Transverse colon (tissue), 4 donors: Measurements from ENCODE around the gene ECHDC3. TPM values are rescaled to one million over a fixed set of nuclear protein-coding genes. Genes with fewer than 3 reads are reported as not detected.

Experiments
- DNase-seq: peaks from one replicate; pipeline ENCODE4 v3.0.0-alpha.2; 2019
- H3K27ac ChIP-seq, 4 donors: fragments of 200-600 bp; sonication (generic); 2 replicates each; pipeline ENCODE4 v1.5.1; 2016 to 2018; ENCODE audit warnings: inconsistent platforms in 4 of 4
- H3K27me3 ChIP-seq: fragments of 200-600 bp; sonication (generic); 2 replicates; pipeline ENCODE4 v1.5.1; 2017; ENCODE audit warnings: inconsistent platforms
- H3K36me3 ChIP-seq, 4 donors: fragments of 200-600 bp; sonication (generic); 2 replicates each; pipeline ENCODE4 v1.5.1; 2017 to 2019; ENCODE audit warnings: inconsistent platforms in 4 of 4
- H3K4me1 ChIP-seq, 4 donors: fragments of 200-600 bp; sonication (generic); 2 replicates each; pipeline ENCODE4 v1.5.1; 2017 to 2020; ENCODE audit warnings: inconsistent platforms in 4 of 4
- H3K4me3 ChIP-seq, 4 donors: fragments of 200-600 bp; sonication (generic); 1 replicate in 1 of 4; 2 replicates in 3 of 4; pipeline versions ENCODE4 v1.5.1 to v1.6.1; 2017 to 2019; ENCODE audit warnings: inconsistent platforms in 4 of 4
- H3K9me3 ChIP-seq, 2 donors: fragments of 200-600 bp; sonication (generic); 2 replicates each; pipeline ENCODE4 v1.5.1; 2017 to 2019; ENCODE audit warnings: inconsistent platforms in 2 of 2
- CTCF ChIP-seq, 5 experiments: fragments of 200-600 bp in 3 of 5; fragments of 450-650 bp in 2 of 5; sonication (generic) in 3 of 5; IDR thresholded peaks; 1 replicate in 2 of 5; 2 replicates in 3 of 5; pipeline ENCODE4 v1.5.1; 2016 to 2017; ENCODE audit warnings: antibody characterized with exemption in 5 of 5, inconsistent platforms in 3 of 5, mild to moderate bottlenecking in 2 of 5, moderate library complexity in 1 of 5
- EP300 ChIP-seq: sonication (generic); formaldehyde crosslinking; IDR thresholded peaks from one replicate; pipeline ENCODE4 v1.6.1; 2017; ENCODE audit warnings: antibody characterized with exemption, low read depth
- POLR2A ChIP-seq: fragments of 450-650 bp; IDR thresholded peaks from one replicate; pipeline ENCODE4 v1.6.1; 2016; ENCODE audit warnings: antibody characterized with exemption, mild to moderate bottlenecking, moderate library complexity
- POLR2AphosphoS5 ChIP-seq, 3 donors: sonication (generic); formaldehyde crosslinking; IDR thresholded peaks; one replicate each; pipeline ENCODE4 v1.6.1; 2016; ENCODE audit warnings: antibody characterized with exemption in 3 of 3
- WGBS, 2 donors: methylation state at CpG; one replicate each; pipeline ENCODE4 v1.1.5; 2018; ENCODE audit warnings: low coverage in 1 of 2; 5-methylcytosine and 5-hydroxymethylcytosine counted together
- in situ Hi-C, 4 donors: fragments of 200-750 bp; cut with MboI; loops; one replicate each; pipeline versions ENCODE4 v1.15.0 to v1.15.1; 2017; ENCODE audit warnings: low sequenced_read_pairs in 3 of 4, low pct_ligation_motif_present in 1 of 4, low pct_unique_long_range_greater_than_20kb in 1 of 4
- intact Hi-C: fragments of 100-400 bp; cut with DNase I; formaldehyde crosslinking; loops from one replicate; pipeline ENCODE4 v1.15.1; 2023; ENCODE audit warnings: low total_unique reads
- total RNA-seq, 4 donors: library from RNA; depleted of rRNA; stranded (reverse); fragments of >200 nt; gene quantifications; one replicate each; pipeline ENCODE4 v1.1.0, GENCODE V29; 2016

The ECHDC3 gene
- total RNA-seq, 4 donors from 2014 or later: 0.75 to 5.7 (median 4.0) TPM

GRCh38 chr10:11760861-11761260 is 18.7 kb downstream of the ECHDC3 start:
- Histone ChIP-seq H3K27me3 (no peaks in the 10 kb centered on the region), H3K9me3 (no peaks in the 10 kb centered on the region), H3K36me3 (no peaks in the 10 kb centered on the region), H3K4me1 (peaks cover 0 to 11% (median 4%) of the 10 kb centered on the region in 4 donors), H3K4me3 (no peak overlapping the region), H3K27ac (no peak overlapping the region)
- WGBS, 2 donors: 69% methylated on average over 7 of the region's 7 CpGs; no CpG with 5 or more reads in 1 of the 2 donors
- in situ Hi-C loops: no loop called here
- intact Hi-C loops: no loop called here
- TF ChIP-seq CTCF (IDR thresholded peaks at IDR 0.05) (no peak), POLR2AphosphoS5 (IDR thresholded peaks at IDR 0.05) (no peak), POLR2A (no peak), EP300 (no peak)
- no peak for DNase-seq

GRCh38 chr10:11761431-11761830 is 19.2 kb downstream of the ECHDC3 start:
- intact Hi-C loops: no loop called here
- Histone ChIP-seq H3K27me3 (no peaks in the 10 kb centered on the region), H3K36me3 (no peaks in the 10 kb centered on the region), H3K4me1 (peaks cover 0 to 11% (median 4%) of the 10 kb centered on the region in 4 donors), H3K4me3 (no peak overlapping the region), H3K27ac (no peak overlapping the region), H3K9me3 (no peaks in the 10 kb centered on the region)
- WGBS, 2 donors: 93% methylated on average over 6 of the region's 6 CpGs; no CpG with 5 or more reads in 1 of the 2 donors
- in situ Hi-C loops: no loop called here
- TF ChIP-seq EP300 (no peak), CTCF (IDR thresholded peaks at IDR 0.05) (no peak), POLR2AphosphoS5 (IDR thresholded peaks at IDR 0.05) (no peak), POLR2A (no peak)
- no peak for DNase-seq

- intact Hi-C loops: no loop called here
- Histone ChIP-seq H3K27me3 (no peaks in the 10 kb centered on the region), H3K36me3 (no peaks in the 10 kb centered on the region), H3K27ac (no peak overlapping the region), H3K9me3 (no peaks in the 10 kb centered on the region), H3K4me1 (peaks cover 0 to 4% (median 0%) of the 10 kb centered on the region in 4 donors), H3K4me3 (no peak overlapping the region)
- no peak for DNase-seq
- TF ChIP-seq POLR2A: no peak
- no peak for TF ChIP-seq EP300
- TF ChIP-seq CTCF (IDR thresholded peaks at IDR 0.05): no peak
- no peak for TF ChIP-seq POLR2AphosphoS5 (IDR thresholded peaks at IDR 0.05)
- WGBS, 2 donors: 91% methylated on average over 31 of the region's 32 CpGs; no CpG with 5 or more reads in 1 of the 2 donors
- in situ Hi-C loops: no loop called here
These were observed 20.7 kb downstream of the ECHDC3 start for GRCh38 chr10:11762706-11763500.

- DNase-seq: no peak
- in situ Hi-C loops (no loop called here), intact Hi-C loops (no loop called here)
- Histone ChIP-seq H3K4me1 (no peaks in the 10 kb centered on the region), H3K27me3 (no peaks in the 10 kb centered on the region), H3K36me3 (no peaks in the 10 kb centered on the region), H3K9me3 (no peaks in the 10 kb centered on the region), H3K4me3 (no peak overlapping the region), H3K27ac (no peak overlapping the region)
- TF ChIP-seq POLR2AphosphoS5 (IDR thresholded peaks at IDR 0.05) (no peak), POLR2A (no peak), EP300 (no peak), CTCF (IDR thresholded peaks at IDR 0.05) (no peak)
- WGBS, 2 donors: 82 to 100% methylated on average over 2 to 8 of the region's 8 CpGs
These were observed 21.3 kb downstream of the ECHDC3 start for GRCh38 chr10:11763501-11763861.
